Neutrophil (primary cell): ENCODE results near the gene TNFRSF18.

ENCODE experiments used
- H3K27ac ChIP-seq: fragments of 200-600 bp; sonication (generic); 2 replicates; pipeline ENCODE4 v1.5.1; 2016; ENCODE audit warnings: mild to moderate bottlenecking, moderate library complexity
- H3K27me3 ChIP-seq: fragments of 200-600 bp; sonication (generic); 2 replicates; pipeline ENCODE4 v1.6.0; 2016; ENCODE audit warnings: mild to moderate bottlenecking
- H3K36me3 ChIP-seq: fragments of 200-600 bp; sonication (generic); 2 replicates; pipeline ENCODE4 v1.5.1; 2017
- H3K4me1 ChIP-seq, 2 experiments: fragments of 200-600 bp in 1 of 2; sonication (generic) in 1 of 2; 1 replicate in 1 of 2; 2 replicates in 1 of 2; pipeline versions ENCODE4 v1.5.1 to v1.6.1; 2013 to 2016; ENCODE audit warnings: low read depth in 1 of 2, low read length in 1 of 2, mild to moderate bottlenecking in 1 of 2, moderate library complexity in 1 of 2; ENCODE audit not compliant: control insufficient read depth in 1 of 2, insufficient read depth in 1 of 2
- H3K4me3 ChIP-seq, 2 experiments: fragments of 200-600 bp in 1 of 2; sonication (generic) in 1 of 2; 1 replicate in 1 of 2; 2 replicates in 1 of 2; pipeline ENCODE4 v1.5.1; 2013 to 2016; ENCODE audit warnings: low read depth in 1 of 2, low read length in 1 of 2, mild to moderate bottlenecking in 1 of 2, moderate library complexity in 1 of 2
- H3K9me3 ChIP-seq: fragments of 200-600 bp; sonication (generic); 2 replicates; pipeline ENCODE4 v1.5.1; 2016
- TF ChIP-seq, protein P1 (sequence below): fragments of 200-600 bp; sonication (generic); IDR thresholded peaks from 2 replicates; pipeline ENCODE4 v1.5.1; 2016; ENCODE audit warnings: antibody characterized with exemption

The TNFRSF18 gene

DNA sequence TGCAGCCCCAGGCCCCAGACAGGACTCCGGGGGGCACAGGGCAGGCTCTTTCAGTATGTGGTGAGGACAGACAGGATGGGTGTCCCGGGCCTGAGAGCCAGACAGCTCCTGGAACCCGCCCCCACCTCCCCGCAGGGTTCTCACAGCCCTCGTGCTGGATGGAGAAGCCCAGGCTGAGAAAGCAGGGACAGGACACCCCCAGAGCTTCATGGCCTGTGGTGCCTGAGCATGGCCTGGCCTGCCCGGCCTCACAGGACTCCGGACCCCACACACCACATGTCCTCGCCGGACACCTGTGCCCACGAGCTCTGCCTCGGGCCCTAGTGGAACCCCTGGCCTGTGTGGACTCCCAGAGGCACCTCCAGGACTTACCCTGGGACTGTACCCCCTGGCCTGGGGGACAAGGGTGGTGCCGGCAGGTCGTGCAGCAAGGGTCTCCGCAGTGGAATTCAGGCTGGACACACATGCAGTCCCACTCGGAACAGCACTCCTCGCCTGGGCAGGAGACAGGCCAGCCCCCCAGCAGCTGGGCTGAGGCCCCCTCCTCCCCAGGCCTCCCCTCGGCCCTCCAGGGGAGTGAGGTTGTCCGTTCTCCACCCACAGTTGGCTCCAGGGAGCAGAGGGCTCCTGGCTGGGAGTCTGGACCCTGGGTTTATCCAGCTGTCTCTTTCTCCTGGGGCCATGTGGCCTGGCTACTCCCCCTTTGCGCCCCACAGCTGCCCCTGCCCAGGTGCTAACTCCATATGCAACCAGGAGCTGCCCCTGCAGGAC, 1.2 kb downstream of the TNFRSF18 start:
- no peak overlapping the region for H3K27ac ChIP-seq
- H3K27me3 ChIP-seq = peaks cover 97% of the 10 kb centered on the region
- H3K9me3 ChIP-seq = no peaks in the 10 kb centered on the region
- no peaks in the 10 kb centered on the region for H3K36me3 ChIP-seq
- no peak overlapping the region for H3K4me3 ChIP-seq
- H3K4me1 ChIP-seq = peaks cover 0 to 3% of the 10 kb centered on the region in 2 experiments
- TF ChIP-seq, protein P1, sequence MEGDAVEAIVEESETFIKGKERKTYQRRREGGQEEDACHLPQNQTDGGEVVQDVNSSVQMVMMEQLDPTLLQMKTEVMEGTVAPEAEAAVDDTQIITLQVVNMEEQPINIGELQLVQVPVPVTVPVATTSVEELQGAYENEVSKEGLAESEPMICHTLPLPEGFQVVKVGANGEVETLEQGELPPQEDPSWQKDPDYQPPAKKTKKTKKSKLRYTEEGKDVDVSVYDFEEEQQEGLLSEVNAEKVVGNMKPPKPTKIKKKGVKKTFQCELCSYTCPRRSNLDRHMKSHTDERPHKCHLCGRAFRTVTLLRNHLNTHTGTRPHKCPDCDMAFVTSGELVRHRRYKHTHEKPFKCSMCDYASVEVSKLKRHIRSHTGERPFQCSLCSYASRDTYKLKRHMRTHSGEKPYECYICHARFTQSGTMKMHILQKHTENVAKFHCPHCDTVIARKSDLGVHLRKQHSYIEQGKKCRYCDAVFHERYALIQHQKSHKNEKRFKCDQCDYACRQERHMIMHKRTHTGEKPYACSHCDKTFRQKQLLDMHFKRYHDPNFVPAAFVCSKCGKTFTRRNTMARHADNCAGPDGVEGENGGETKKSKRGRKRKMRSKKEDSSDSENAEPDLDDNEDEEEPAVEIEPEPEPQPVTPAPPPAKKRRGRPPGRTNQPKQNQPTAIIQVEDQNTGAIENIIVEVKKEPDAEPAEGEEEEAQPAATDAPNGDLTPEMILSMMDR = no peak

- H3K27ac ChIP-seq = no peak overlapping the region
- no peaks in the 10 kb centered on the region for H3K36me3 ChIP-seq
- no peak overlapping the region for H3K4me3 ChIP-seq
- H3K9me3 ChIP-seq = no peaks in the 10 kb centered on the region
- peaks cover 97% of the 10 kb centered on the region for H3K27me3 ChIP-seq
- TF ChIP-seq, protein P1 = no peak
- peaks cover 0 to 3% of the 10 kb centered on the region in 2 experiments for H3K4me1 ChIP-seq
Measured at GRCh38 chr1:1204425-1204920, 1.9 kb downstream of the TNFRSF18 start.

DNA sequence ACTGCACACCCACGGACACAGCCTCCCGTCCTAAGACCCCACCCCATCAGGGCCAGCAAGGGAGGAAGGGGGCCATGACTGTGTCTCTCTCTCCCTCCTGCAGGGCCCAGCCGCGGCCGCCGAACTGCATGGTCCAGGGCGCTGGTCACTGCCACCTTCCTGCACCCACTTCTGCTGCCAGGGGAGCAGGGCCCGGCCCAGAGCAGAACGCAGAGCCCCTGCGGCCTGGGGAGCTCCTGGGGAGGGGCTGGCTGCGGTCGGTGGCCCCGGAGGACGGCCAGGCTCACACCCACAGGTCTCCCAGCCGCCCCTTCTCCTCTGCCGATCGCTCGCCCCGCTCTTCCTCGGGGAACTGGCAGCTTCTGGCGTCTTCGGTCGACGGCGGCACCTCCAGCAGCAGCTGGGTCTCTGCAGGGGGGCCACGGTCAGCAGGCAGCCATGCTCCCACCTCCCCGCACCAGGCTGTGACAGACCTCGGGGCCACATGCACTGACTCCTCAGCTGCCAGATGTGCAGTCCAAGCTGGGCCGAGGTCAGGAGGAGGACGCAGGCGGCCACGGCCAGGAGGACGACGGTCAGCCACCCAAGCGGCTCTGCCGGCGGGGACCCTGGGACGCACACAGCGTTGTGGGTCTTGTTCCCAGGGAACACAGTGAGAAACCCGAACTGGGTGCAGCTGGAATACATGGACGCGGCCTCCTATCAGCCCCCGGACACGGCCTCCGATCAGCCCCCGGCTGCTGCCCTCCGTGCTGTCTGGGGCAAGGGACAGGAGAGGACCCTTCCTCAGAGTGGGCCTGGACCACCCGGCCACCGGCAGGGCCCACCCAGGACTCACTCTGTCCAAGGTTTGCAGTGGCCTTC, 2.6 kb downstream of the TNFRSF18 start:
- H3K4me1 ChIP-seq = peaks cover 0 to 3% of the 10 kb centered on the region in 2 experiments
- TF ChIP-seq, protein P1 = no peak
- H3K27me3 ChIP-seq = peaks cover 97% of the 10 kb centered on the region
- H3K36me3 ChIP-seq = no peaks in the 10 kb centered on the region
- no peaks in the 10 kb centered on the region for H3K9me3 ChIP-seq
- H3K4me3 ChIP-seq = no peak overlapping the region
- H3K27ac ChIP-seq = no peak overlapping the region

DNA sequence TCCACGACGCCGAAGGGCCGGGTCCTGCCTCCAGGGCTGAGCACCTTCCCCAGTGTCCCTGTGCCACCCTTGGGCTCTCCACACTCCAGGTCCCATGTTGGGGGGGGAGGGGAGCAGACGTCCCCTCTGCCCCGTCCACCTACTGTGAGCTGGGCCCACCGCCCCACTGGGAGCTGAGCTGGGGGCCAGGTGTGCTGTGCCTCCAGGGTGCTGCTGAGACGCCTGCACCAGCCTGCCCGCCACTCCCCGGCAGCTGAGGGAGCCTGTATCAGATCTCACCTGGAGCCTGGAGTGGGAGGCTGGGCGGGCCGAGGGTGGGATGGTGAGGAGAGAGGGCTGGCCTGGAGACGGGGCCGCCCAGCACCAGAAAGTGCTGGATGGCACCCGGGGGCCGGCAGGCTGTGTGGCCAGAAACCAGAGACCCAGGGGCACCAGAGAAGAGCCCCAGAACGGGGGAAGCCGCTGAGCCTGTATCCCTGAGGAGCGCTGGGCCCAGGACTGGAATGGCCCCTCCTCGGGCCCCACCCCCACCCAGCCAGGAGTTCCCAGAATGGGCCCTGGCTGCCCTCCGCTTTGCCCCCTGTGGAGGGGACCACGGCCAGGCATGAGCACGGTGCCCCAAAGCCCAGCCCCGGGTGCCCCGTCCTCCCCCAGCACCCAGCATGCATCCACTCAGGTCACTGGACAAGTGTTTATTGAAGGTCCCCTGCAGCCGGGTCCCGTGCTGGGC, 3.4 kb downstream of the TNFRSF18 start:
- H3K36me3 ChIP-seq = no peaks in the 10 kb centered on the region
- peaks cover 0 to 3% of the 10 kb centered on the region in 2 experiments for H3K4me1 ChIP-seq
- no peaks in the 10 kb centered on the region for H3K9me3 ChIP-seq
- H3K4me3 ChIP-seq = no peak overlapping the region
- TF ChIP-seq, protein P1 = no peak
- H3K27me3 ChIP-seq = peaks cover 91% of the 10 kb centered on the region
- no peak overlapping the region for H3K27ac ChIP-seq
